Thyroid gland (tissue), 4 donors: ENCODE data around the gene PTPN3. TPM values are rescaled to one million over a fixed set of nuclear protein-coding genes. Genes with fewer than 3 reads are reported as not detected.

Source experiments
- DNase-seq, 2 donors: peaks; one replicate each; pipeline ENCODE4 v3.0.0-alpha.2; 2019
- H3K27ac ChIP-seq, 3 donors: fragments of 200-600 bp; sonication (generic); 1 replicate in 2 of 3; 2 replicates in 1 of 3; pipeline ENCODE4 v1.5.1; 2016 to 2019; ENCODE audit warnings: mild to moderate bottlenecking in 1 of 3, moderate library complexity in 1 of 3
- H3K27me3 ChIP-seq: fragments of 200-600 bp; sonication (generic); one replicate; pipeline ENCODE4 v1.5.1; 2019
- H3K36me3 ChIP-seq, 2 donors: fragments of 200-600 bp; sonication (generic); one replicate each; pipeline ENCODE4 v1.5.1; 2016 to 2019
- H3K4me1 ChIP-seq, 2 donors: fragments of 200-600 bp; sonication (generic); one replicate each; pipeline ENCODE4 v1.5.1; 2017 to 2019
- H3K4me3 ChIP-seq, 3 donors: fragments of 200-600 bp; sonication (generic); replicated peaks in 1 of 3; 1 replicate in 2 of 3; 2 replicates in 1 of 3; pipeline ENCODE4 v1.5.1; 2016; ENCODE audit warnings: mild to moderate bottlenecking in 1 of 3
- H3K9me3 ChIP-seq: fragments of 200-600 bp; sonication (generic); one replicate; pipeline ENCODE4 v1.5.1; 2017
- POLR2A ChIP-seq, 2 donors: fragments of 450-650 bp; IDR thresholded peaks; one replicate each; pipeline ENCODE4 v1.6.1; 2017; ENCODE audit warnings: antibody characterized with exemption in 2 of 2, mild to moderate bottlenecking in 2 of 2, moderate library complexity in 1 of 2
- WGBS, 2 donors: methylation state at CpG; one replicate each; pipeline ENCODE4 v1.1.5; 2017; 5-methylcytosine and 5-hydroxymethylcytosine counted together
- intact Hi-C: fragments of 100-400 bp; cut with DNase I; formaldehyde crosslinking; loops from one replicate; pipeline ENCODE4 v1.15.1; 2023
- total RNA-seq, 4 donors: library from RNA; depleted of rRNA; stranded (reverse); fragments of >200 nt; gene quantifications; one replicate each; pipeline ENCODE4 v1.2.3, GENCODE V29; 2016
- TF ChIP-seq, protein P1 (sequence below), 6 experiments: fragments of 200-600 bp in 3 of 6; fragments of 450-650 bp in 3 of 6; sonication (generic) in 3 of 6; IDR thresholded peaks; one replicate each; pipeline ENCODE4 v1.5.1; 2016 to 2019; ENCODE audit warnings: antibody characterized with exemption in 6 of 6, mild to moderate bottlenecking in 2 of 6, inconsistent platforms in 1 of 6, moderate library complexity in 1 of 6

The PTPN3 gene
- total RNA-seq, 4 donors from 2014 or later: 18.6 to 22.0 (median 21.3) TPM

DNA sequence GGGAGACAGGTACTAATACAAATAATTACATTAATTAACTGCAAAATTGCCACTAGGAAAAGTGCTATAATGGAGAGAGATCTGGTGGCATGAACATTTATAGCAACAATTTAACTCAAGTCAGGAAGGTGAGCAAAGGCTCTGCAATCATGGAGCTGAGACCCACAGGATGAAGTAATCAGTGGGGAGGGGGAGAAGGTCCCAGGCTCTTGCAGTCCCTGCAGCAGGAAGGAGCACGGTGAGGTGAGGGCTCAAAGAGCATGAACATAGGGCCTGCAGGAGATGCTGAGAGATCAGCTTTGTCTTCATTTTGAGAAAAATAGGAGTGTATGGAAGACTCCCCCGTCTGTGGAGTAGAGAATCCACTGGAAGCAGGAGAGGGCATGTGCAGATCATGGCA is 6.5 kb downstream of the PTPN3 start:
- intact Hi-C loops: no loop called here
- no peaks in the 10 kb centered on the region for H3K36me3 ChIP-seq
- H3K4me3 ChIP-seq: no peak overlapping the region

DNA sequence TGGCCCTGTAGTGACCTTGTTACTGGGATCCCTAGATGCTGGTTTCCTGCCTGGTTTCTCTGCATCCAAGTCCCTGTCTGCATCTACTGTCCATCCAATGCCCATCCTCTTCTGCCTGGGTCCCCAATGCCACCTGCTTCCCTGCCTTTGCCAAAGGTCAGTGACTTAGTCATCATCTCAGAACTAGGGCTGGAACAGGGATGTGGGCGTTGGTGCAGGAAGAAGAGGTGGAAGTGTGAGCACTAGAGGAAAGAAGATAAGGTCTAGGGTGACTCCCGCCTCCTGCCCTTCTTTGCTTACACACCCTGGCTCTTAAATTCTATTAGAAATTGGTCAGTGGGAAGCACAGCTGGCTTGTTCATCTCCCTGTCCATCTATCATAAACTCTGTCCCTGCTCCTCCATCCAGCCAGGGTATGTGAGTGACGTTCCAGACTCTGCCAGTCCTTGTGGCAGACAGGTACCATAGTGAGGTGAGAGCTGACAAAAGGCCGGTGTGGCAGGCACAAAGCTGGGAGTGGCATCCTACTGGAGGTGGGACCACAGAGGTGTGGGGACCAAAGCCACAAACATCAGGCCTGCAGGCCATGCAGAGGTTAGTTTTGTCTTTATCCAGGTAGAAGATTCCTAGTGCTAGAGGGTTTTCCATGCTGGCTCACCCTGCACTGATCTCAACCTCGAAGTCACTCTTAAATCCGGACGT is 9.2 kb downstream of the PTPN3 start:
- no peak overlapping the region for H3K4me3 ChIP-seq
- WGBS, 2 donors: 66 to 78% methylated on average over 7 of the region's 7 CpGs
- H3K4me1 ChIP-seq: peaks cover 0 to 11% of the 10 kb centered on the region in 2 donors
- H3K27me3 ChIP-seq: no peaks in the 10 kb centered on the region
- no peaks in the 10 kb centered on the region for H3K9me3 ChIP-seq
- DNase-seq: no peak
- no peak overlapping the region for H3K27ac ChIP-seq
- intact Hi-C loops: no loop called here
- no peaks in the 10 kb centered on the region for H3K36me3 ChIP-seq
- no peak for TF ChIP-seq POLR2A (IDR thresholded peaks at IDR 0.05)
- TF ChIP-seq, protein P1, sequence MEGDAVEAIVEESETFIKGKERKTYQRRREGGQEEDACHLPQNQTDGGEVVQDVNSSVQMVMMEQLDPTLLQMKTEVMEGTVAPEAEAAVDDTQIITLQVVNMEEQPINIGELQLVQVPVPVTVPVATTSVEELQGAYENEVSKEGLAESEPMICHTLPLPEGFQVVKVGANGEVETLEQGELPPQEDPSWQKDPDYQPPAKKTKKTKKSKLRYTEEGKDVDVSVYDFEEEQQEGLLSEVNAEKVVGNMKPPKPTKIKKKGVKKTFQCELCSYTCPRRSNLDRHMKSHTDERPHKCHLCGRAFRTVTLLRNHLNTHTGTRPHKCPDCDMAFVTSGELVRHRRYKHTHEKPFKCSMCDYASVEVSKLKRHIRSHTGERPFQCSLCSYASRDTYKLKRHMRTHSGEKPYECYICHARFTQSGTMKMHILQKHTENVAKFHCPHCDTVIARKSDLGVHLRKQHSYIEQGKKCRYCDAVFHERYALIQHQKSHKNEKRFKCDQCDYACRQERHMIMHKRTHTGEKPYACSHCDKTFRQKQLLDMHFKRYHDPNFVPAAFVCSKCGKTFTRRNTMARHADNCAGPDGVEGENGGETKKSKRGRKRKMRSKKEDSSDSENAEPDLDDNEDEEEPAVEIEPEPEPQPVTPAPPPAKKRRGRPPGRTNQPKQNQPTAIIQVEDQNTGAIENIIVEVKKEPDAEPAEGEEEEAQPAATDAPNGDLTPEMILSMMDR (IDR thresholded peaks at IDR 0.05): no peak

More for the DNA sequence above, 6.5 kb downstream of the PTPN3 start:
- WGBS, 2 donors: 85 to 90% methylated on average over 2 of the region's 2 CpGs
- Histone ChIP-seq H3K27ac (no peak overlapping the region), H3K4me1 (peaks cover under 1 to 12% of the 10 kb centered on the region in 2 donors), H3K9me3 (no peaks in the 10 kb centered on the region), H3K27me3 (no peaks in the 10 kb centered on the region)
- TF ChIP-seq, protein P1 (IDR thresholded peaks at IDR 0.05): no peak
- TF ChIP-seq POLR2A (IDR thresholded peaks at IDR 0.05): no peak
- DNase-seq: no peak

DNA sequence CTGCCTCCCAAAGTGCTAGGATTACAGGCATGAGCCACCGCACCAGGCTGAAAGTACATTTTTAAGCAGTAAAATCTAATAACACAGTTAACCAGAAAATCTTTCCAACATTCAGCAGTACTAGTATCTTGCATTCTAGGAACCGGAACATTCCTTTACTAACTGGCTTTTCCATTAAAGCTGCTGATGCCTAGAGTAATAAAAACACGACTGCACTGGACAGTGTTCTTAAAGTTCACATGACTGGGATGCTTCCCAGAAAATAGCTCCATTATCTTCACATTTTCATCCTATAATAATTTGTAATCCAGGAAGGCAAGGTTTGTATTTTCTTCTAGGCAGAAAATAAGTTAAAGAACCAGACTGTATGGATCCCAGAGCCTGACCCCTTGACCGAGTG is 9.8 kb downstream of the PTPN3 start:
- 73 to 86% methylated on average over 4 of the region's 4 CpGs for WGBS, 2 donors
- intact Hi-C loops: no loop called here
- Histone ChIP-seq H3K9me3 (no peaks in the 10 kb centered on the region), H3K27me3 (no peaks in the 10 kb centered on the region), H3K27ac (no peak overlapping the region), H3K4me3 (no peak overlapping the region), H3K36me3 (no peaks in the 10 kb centered on the region), H3K4me1 (peaks cover 0 to 15% of the 10 kb centered on the region in 2 donors)
- no peak for TF ChIP-seq POLR2A (IDR thresholded peaks at IDR 0.05)
- TF ChIP-seq, protein P1 (IDR thresholded peaks at IDR 0.05): no peak
- DNase-seq: no peak

DNA sequence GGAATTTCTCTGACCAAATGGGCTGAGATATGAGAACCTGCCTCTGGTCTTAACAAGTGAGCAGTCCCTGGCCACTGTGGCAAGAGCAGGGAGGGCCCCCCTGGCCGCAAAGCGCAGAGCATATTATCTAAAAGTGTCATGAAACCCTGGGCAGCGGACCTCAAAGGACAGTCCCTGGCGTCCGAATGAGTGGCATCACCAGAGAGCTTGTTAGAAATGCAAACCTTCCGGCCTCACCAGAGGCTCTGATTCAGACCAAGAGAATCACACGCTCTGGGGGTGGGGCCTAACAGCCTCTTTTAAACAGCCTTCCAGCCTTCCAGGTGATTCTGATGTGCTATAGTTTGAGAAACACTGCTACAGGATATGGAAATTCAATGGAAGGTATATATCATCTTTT is 10.9 kb downstream of the PTPN3 start:
- intact Hi-C loops: no loop called here
- no peaks in the 10 kb centered on the region for H3K9me3 ChIP-seq
- DNase-seq: no peak
- H3K27me3 ChIP-seq: no peaks in the 10 kb centered on the region
- WGBS, 2 donors: 66 to 70% methylated on average over 7 of the region's 7 CpGs
- H3K4me3 ChIP-seq: no peak overlapping the region
- peaks cover 0 to 15% of the 10 kb centered on the region in 2 donors for H3K4me1 ChIP-seq
- TF ChIP-seq, protein P1 (IDR thresholded peaks at IDR 0.05): no peak
- TF ChIP-seq POLR2A (IDR thresholded peaks at IDR 0.05): no peak
- no peaks in the 10 kb centered on the region for H3K36me3 ChIP-seq
- H3K27ac ChIP-seq: no peak overlapping the region

DNA sequence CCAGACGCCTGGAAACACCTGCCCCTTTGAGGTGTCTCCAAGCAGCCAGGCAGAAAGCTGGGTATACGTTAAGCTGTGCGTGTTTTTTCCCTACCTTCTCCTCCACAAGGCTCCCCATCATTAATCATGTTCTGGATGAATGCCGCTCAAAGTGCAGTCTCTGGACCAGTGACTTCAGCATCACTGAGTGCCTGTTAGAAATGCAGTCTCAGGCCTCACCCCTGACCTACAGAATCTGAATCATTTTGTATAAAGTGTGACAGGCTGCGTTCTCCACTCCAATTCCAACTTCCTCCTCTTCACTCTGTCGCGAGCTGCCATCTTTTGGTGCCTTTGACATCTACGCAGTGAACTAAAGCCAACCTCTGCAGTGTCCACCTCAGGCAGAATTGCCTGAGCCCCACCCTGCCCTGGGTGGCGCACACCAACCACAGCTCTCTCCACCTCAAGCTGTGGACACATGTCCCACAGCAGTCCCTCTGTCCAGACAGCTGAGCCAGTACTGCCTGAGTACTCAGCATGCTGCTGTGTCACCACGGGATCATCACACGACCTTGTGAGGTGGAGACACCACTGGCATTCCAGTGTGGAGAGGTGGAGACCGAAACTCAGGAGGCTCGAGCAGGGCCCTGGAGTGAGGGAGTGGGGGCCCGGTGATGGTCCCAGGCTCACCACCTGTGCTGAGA is 14.2 kb downstream of the PTPN3 start:
- Histone ChIP-seq H3K4me3 (no peak overlapping the region), H3K36me3 (no peaks in the 10 kb centered on the region), H3K27me3 (no peaks in the 10 kb centered on the region), H3K9me3 (no peaks in the 10 kb centered on the region), H3K27ac (no peak overlapping the region), H3K4me1 (peaks cover 0 to 12% of the 10 kb centered on the region in 2 donors)
- intact Hi-C loops: no loop called here
- WGBS, 2 donors: 79 to 85% methylated on average over 12 to 13 of the region's 14 CpGs
- TF ChIP-seq, protein P1 (IDR thresholded peaks at IDR 0.05): no peak
- no peak for TF ChIP-seq POLR2A (IDR thresholded peaks at IDR 0.05)
- no peak for DNase-seq
